Rectal smooth muscle tissue (tissue), 1 donor: ENCODE data around the gene ATP2A3.

Experiments
- H3K27ac ChIP-seq: one replicate; pipeline ENCODE4 v1.7.0; 2013; ENCODE audit warnings: low read depth, low read length, inconsistent platforms
- H3K27me3 ChIP-seq: one replicate; pipeline ENCODE4 v1.7.0; 2013; ENCODE audit warnings: low read length; ENCODE audit not compliant: control insufficient read depth, insufficient read depth
- H3K36me3 ChIP-seq: one replicate; pipeline ENCODE4 v1.7.0; 2013; ENCODE audit warnings: low read length; ENCODE audit not compliant: control insufficient read depth, insufficient read depth
- H3K4me1 ChIP-seq: one replicate; pipeline ENCODE4 v1.7.0; 2013; ENCODE audit warnings: low read length; ENCODE audit not compliant: control insufficient read depth, insufficient read depth
- H3K4me3 ChIP-seq: one replicate; pipeline ENCODE4 v1.7.0; 2013; ENCODE audit warnings: low read length
- H3K9ac ChIP-seq: one replicate; pipeline ENCODE4 v1.7.0; 2013; ENCODE audit warnings: low read length

ATP2A3 gene

DNA sequence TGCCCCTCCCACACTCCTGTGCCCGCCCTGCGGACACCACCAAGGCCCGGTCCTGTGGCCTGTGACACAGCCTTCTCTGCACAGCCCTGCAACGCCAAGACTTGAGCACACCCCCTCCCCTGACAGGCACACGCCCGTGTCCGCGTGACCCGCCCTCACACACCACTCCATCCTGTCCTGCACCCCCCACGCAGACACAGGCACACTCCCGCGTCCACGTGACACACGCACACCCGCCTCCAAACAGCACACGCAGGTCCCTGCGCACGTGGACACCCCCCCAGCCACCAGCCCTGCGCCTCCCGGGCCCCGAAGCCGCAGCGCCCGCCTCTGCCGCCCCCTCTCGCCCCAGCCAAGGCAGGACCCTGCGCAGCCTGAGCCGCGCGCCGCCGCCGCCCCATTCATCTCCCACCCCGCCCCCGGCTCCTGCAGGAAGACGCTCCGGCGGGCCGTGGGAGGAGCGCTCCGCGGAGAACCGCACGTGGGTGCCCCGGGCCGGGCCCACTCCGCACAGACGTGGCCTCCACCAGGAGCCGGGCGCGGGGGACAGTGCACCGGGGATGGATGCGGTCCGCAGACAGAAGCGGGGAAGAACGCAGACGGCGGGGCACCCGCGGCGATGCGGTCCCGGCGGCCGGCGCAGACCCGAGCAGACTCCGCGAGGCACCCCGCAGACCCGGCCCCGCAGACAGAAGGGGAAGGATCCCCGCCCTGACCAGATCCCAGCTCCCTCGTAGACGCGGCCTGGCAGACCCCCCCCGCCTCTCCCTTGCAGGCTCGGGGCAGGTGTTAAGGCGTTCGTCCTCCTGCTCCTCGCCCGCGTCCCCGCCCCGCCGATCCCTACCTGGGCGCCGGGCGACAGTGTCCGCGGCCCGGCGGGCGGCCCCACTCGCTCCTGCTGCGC, 71.9 kb downstream of the ATP2A3 start:
- no peaks in the 10 kb centered on the region for H3K27me3 ChIP-seq
- peak overlapping the region; percentile 68 for H3K4me3 ChIP-seq
- H3K36me3 ChIP-seq, result no peaks in the 10 kb centered on the region
- H3K27ac ChIP-seq, result peak overlapping the region; percentile 93
- no peak overlapping the region for H3K9ac ChIP-seq
- H3K4me1 ChIP-seq, result peaks cover 48% of the 10 kb centered on the region

GRCh38 chr17:3891626-3892094, 72.6 kb downstream of the ATP2A3 start:
- Histone ChIP-seq H3K4me3 (peak overlapping the region; percentile 68), H3K4me1 (peaks cover 52% of the 10 kb centered on the region), H3K27me3 (no peaks in the 10 kb centered on the region), H3K9ac (no peak overlapping the region), H3K36me3 (no peaks in the 10 kb centered on the region), H3K27ac (peak overlapping the region; percentile 93)

- H3K27me3 ChIP-seq, result no peaks in the 10 kb centered on the region
- peaks cover 52% of the 10 kb centered on the region for H3K4me1 ChIP-seq
- H3K36me3 ChIP-seq, result no peaks in the 10 kb centered on the region
- peak overlapping the region; percentile 93 for H3K27ac ChIP-seq
- no peak overlapping the region for H3K9ac ChIP-seq
- H3K4me3 ChIP-seq, result no peak overlapping the region
These were observed 73.4 kb downstream of the ATP2A3 start for GRCh38 chr17:3890878-3891219.

- Histone ChIP-seq H3K4me1 (peaks cover 52% of the 10 kb centered on the region), H3K27ac (peak overlapping the region; percentile 93), H3K27me3 (no peaks in the 10 kb centered on the region), H3K4me3 (no peak overlapping the region), H3K36me3 (peaks cover under 1% of the 10 kb centered on the region), H3K9ac (no peak overlapping the region)
These were observed 74.0 kb downstream of the ATP2A3 start for GRCh38 chr17:3890082-3890877.

DNA sequence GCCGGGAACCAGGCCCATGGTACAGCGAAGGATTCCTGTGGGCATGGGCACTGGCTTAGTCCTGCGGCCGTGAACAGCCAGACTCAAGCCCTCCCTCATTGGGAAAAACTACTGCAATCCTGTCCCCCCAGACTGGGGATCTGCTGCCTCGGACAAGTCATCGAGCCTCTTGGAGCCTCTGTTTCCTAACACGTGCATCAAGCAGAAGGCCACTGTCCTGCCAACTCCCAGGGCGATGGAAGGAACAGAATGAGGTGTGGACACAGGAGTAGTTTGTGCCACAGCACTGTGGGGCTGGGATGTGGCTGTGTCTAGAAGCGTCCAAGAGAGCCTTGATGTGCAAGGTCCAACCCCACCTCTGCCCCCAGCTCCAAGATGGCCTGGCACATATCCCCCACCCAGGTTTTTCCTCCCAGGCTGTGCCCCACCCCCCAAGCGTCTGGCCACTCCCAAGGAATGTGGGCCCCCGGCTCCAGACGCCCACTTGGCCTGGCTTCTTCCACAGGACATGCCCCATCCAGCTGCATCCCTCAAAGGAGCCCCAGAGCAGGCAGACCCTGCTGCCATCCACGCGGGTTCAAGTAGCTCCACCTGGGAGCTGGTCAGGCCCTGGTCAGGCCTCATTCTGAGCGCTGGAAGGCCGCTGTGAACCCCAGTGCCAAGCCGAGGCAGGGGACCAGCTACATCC, 74.8 kb downstream of the ATP2A3 start:
- H3K27ac ChIP-seq, result peak overlapping the region; percentile 93
- H3K4me1 ChIP-seq, result peaks cover 52% of the 10 kb centered on the region
- no peak overlapping the region for H3K4me3 ChIP-seq
- peaks cover 7% of the 10 kb centered on the region for H3K36me3 ChIP-seq
- H3K27me3 ChIP-seq, result no peaks in the 10 kb centered on the region
- no peak overlapping the region for H3K9ac ChIP-seq

GRCh38 chr17:3888343-3889171, 75.7 kb downstream of the ATP2A3 start:
- H3K27ac ChIP-seq, result peak overlapping the region; percentile 93
- H3K4me3 ChIP-seq, result peak overlapping the region; percentile 23
- no peaks in the 10 kb centered on the region for H3K27me3 ChIP-seq
- peaks cover 49% of the 10 kb centered on the region for H3K4me1 ChIP-seq
- H3K36me3 ChIP-seq, result peaks cover 15% of the 10 kb centered on the region
- H3K9ac ChIP-seq, result no peak overlapping the region

GRCh38 chr17:3887804-3888203, 76.4 kb downstream of the ATP2A3 start:
- Histone ChIP-seq H3K27ac (peak overlapping the region; percentile 86), H3K9ac (no peak overlapping the region), H3K4me3 (peak overlapping the region; percentile 23), H3K36me3 (peaks cover 21% of the 10 kb centered on the region), H3K4me1 (peaks cover 48% of the 10 kb centered on the region), H3K27me3 (no peaks in the 10 kb centered on the region)

- H3K9ac ChIP-seq, result no peak overlapping the region
- no peaks in the 10 kb centered on the region for H3K27me3 ChIP-seq
- peaks cover 21% of the 10 kb centered on the region for H3K36me3 ChIP-seq
- H3K4me1 ChIP-seq, result peaks cover 48% of the 10 kb centered on the region
- no peak overlapping the region for H3K4me3 ChIP-seq
- H3K27ac ChIP-seq, result peak overlapping the region; percentile 86
These were observed 76.8 kb downstream of the ATP2A3 start for GRCh38 chr17:3887394-3887793.

DNA sequence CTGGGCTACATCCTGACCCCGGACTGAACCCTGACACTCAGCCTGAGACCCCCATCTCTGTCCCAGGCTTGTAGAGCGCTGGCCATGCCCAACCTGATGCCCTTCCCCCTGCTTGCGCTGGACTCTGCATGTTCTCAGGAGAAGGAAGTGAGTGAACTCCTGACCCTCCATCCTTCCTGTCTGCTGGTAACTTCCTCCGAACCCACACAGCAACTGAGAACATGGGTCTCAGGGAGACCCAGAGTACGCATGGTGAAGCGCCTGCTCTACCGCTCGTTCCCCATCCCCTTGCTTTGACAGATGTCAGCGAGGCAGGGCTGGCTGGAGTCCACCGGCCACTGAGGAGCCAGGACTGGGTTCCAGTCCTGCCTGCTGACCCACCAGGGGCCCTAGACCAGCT, 77.5 kb downstream of the ATP2A3 start:
- H3K27me3 ChIP-seq, result no peaks in the 10 kb centered on the region
- H3K4me1 ChIP-seq, result peaks cover 45% of the 10 kb centered on the region
- no peak overlapping the region for H3K27ac ChIP-seq
- H3K4me3 ChIP-seq, result no peak overlapping the region
- H3K9ac ChIP-seq, result no peak overlapping the region
- peaks cover 21% of the 10 kb centered on the region for H3K36me3 ChIP-seq

GRCh38 chr17:3885970-3886369, 78.3 kb downstream of the ATP2A3 start:
- Histone ChIP-seq H3K27ac (no peak overlapping the region), H3K27me3 (no peaks in the 10 kb centered on the region), H3K36me3 (peaks cover 21% of the 10 kb centered on the region), H3K9ac (no peak overlapping the region), H3K4me1 (peaks cover 37% of the 10 kb centered on the region), H3K4me3 (no peak overlapping the region)

GRCh38 chr17:3885271-3885670, 79.0 kb downstream of the ATP2A3 start:
- Histone ChIP-seq H3K4me3 (no peak overlapping the region), H3K36me3 (peaks cover 21% of the 10 kb centered on the region), H3K4me1 (peaks cover 30% of the 10 kb centered on the region), H3K27me3 (no peaks in the 10 kb centered on the region), H3K27ac (no peak overlapping the region), H3K9ac (no peak overlapping the region)
